ENCODE data around the gene ESYT1.

GRCh38 chr12:56159482-56160192 lies 31.6 kb downstream of the ESYT1 start:
- TF ChIP-seq CTCF (IDR thresholded peaks at IDR 0.05) = no peak
- TF ChIP-seq, protein P1, sequence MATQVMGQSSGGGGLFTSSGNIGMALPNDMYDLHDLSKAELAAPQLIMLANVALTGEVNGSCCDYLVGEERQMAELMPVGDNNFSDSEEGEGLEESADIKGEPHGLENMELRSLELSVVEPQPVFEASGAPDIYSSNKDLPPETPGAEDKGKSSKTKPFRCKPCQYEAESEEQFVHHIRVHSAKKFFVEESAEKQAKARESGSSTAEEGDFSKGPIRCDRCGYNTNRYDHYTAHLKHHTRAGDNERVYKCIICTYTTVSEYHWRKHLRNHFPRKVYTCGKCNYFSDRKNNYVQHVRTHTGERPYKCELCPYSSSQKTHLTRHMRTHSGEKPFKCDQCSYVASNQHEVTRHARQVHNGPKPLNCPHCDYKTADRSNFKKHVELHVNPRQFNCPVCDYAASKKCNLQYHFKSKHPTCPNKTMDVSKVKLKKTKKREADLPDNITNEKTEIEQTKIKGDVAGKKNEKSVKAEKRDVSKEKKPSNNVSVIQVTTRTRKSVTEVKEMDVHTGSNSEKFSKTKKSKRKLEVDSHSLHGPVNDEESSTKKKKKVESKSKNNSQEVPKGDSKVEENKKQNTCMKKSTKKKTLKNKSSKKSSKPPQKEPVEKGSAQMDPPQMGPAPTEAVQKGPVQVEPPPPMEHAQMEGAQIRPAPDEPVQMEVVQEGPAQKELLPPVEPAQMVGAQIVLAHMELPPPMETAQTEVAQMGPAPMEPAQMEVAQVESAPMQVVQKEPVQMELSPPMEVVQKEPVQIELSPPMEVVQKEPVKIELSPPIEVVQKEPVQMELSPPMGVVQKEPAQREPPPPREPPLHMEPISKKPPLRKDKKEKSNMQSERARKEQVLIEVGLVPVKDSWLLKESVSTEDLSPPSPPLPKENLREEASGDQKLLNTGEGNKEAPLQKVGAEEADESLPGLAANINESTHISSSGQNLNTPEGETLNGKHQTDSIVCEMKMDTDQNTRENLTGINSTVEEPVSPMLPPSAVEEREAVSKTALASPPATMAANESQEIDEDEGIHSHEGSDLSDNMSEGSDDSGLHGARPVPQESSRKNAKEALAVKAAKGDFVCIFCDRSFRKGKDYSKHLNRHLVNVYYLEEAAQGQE (IDR thresholded peaks at IDR 0.05; ENCODE audit: insufficient read depth in 1 of 2, low read depth in 2 of 2, low read length in 1 of 2) = no peak
